ENCODE results near the gene DDX51.

DDX51 gene

DNA sequence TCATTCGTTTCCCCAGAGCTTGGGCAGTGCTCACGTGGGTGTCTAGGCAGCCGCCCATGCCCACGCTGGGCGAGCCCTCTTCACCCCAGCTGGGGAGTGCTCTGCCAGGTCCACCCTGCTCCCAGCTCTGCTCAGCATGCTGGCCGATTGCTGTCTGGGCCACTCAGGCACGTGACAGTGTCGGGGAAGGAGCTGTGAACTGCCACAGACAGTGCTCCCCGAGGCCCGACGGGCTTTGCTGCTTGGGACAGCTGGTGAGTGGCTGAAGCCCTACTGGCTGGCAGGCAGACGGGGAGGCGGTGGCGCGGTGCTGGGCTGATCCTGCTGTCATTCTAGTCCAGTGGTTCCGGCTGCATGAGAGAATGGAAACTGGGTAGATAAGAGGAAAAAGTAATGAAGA, 15.9 kb upstream of the DDX51 start:
- no peak for DNase-seq
- no peak overlapping the region for H3K4me3 ChIP-seq (ENCODE audit: insufficient read depth, low read depth, low read length, poor library complexity, severe bottlenecking)

DNA sequence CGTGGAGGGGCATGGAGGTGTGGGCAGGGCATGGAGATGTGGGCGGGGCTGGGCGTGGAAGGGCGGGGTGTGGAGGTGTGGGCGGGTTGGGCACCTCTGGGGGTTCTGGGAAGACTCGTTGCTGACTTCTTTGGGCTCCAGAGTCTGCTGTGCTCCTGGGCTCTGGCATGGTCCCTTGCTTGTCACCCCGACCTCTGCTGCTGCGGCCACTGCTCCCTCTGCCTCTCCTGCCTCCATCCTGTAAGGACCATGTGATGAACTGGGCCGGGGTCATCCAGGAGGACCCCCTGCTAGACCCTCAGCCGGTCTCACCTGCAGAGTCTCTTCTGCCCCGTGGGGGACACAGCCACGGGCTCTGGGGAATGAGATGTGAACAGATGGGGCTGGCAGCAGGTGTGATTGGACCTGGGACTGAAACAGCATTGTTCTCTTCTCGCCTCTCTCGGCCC, 15.5 kb upstream of the DDX51 start:
- no peaks in the 10 kb centered on the region for H3K27me3 ChIP-seq (replicated peaks; ENCODE audit: control insufficient read depth, insufficient read depth, low read length, poor library complexity, severe bottlenecking)
- no peak overlapping the region for H3K27ac ChIP-seq (ENCODE audit: insufficient read depth, low read length, poor library complexity, severe bottlenecking)
- no peaks in the 10 kb centered on the region for H3K9me3 ChIP-seq (ENCODE audit: control insufficient read depth, low read length)
- peaks cover 11% of the 10 kb centered on the region for H3K36me3 ChIP-seq (ENCODE audit: control insufficient read depth, insufficient read depth, low read length)
- no peak for DNase-seq
- no peak overlapping the region for H3K4me3 ChIP-seq (ENCODE audit: insufficient read depth, low read depth, low read length, poor library complexity, severe bottlenecking)
- peaks cover 17% of the 10 kb centered on the region for H3K4me1 ChIP-seq (ENCODE audit: control insufficient read depth, insufficient read depth, low read length, poor library complexity, severe bottlenecking)

More for the DNA sequence above, 15.9 kb upstream of the DDX51 start:
- Histone ChIP-seq H3K27me3 (replicated peaks; ENCODE audit: control insufficient read depth, insufficient read depth, low read length, poor library complexity, severe bottlenecking) (no peaks in the 10 kb centered on the region), H3K9me3 (ENCODE audit: control insufficient read depth, low read length) (no peaks in the 10 kb centered on the region), H3K4me1 (ENCODE audit: control insufficient read depth, insufficient read depth, low read length, poor library complexity, severe bottlenecking) (peaks cover 17% of the 10 kb centered on the region), H3K27ac (ENCODE audit: insufficient read depth, low read length, poor library complexity, severe bottlenecking) (no peak overlapping the region), H3K36me3 (ENCODE audit: control insufficient read depth, insufficient read depth, low read length) (peaks cover 11% of the 10 kb centered on the region)

DNA sequence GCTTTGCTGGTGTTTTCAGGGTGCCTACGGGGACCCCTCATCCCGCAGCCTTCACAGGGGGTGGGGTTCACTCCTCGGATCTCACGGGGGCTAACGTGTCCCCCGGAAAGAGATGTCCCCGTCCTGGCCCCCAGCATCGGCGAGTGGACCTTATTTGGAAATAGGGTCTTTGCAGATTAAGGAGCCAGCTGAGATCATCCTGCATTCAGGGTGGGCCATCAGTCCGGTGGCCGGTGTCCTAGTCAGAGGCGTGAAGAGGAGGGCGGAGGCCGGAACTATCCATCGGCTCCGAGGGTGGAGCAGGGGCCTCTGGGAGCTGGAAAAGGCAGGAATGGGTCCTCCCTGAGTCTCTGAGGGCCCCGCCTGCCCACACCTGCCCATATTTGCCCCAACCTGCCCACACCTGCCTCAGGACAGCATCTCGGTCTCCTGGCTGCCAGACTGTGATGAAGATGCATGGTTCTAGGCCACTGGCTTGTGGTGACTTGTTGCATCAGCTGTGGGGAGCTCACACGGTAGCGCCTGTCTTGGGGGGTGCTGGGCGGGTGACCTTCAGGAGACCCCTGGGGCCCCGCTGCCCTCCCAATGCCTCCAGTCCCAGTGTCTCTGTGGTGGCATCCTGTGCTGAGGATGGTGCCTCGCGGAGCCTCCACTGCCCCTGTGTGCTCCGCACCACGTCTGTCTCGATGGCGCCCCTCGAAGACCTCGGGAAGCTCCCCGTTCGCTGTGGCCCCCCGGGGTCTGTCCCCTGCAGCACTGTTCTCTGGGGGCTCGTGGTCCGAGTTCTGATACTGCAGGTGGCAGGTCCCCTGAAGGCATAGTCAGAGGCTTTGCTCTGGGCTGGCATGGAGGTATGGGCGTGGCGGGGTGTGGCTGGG, 14.8 kb upstream of the DDX51 start:
- no peaks in the 10 kb centered on the region for H3K27me3 ChIP-seq (replicated peaks; ENCODE audit: control insufficient read depth, insufficient read depth, low read length, poor library complexity, severe bottlenecking)
- DNase-seq, result no peak
- H3K9me3 ChIP-seq (ENCODE audit: control insufficient read depth, low read length), result no peaks in the 10 kb centered on the region
- H3K4me1 ChIP-seq (ENCODE audit: control insufficient read depth, insufficient read depth, low read length, poor library complexity, severe bottlenecking), result peaks cover 17% of the 10 kb centered on the region
- H3K4me3 ChIP-seq (ENCODE audit: insufficient read depth, low read depth, low read length, poor library complexity, severe bottlenecking), result no peak overlapping the region
- no peak overlapping the region for H3K27ac ChIP-seq (ENCODE audit: insufficient read depth, low read length, poor library complexity, severe bottlenecking)
- H3K36me3 ChIP-seq (ENCODE audit: control insufficient read depth, insufficient read depth, low read length), result peaks cover 11% of the 10 kb centered on the region

DNA sequence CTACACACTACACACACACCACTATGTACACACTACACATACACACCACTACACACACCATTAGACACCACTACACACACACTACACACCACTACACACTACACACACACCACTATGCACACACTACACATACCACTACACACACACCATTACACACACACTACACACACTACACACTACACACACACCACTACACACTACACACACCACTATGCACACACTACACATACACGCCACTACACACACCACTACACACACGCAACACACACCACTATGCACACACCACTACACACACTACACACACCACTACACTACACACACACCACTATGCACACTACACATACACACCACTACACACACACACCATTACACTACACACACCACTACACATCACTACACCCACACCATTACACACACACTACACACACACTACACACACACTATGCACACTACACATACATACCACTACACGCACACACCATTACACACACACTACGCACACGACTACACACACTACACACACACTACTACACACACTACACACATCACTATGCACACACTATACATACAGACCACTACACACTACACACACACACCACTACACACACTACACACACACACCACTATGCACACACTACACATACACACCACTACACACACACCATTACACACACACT, 13.8 kb upstream of the DDX51 start:
- Histone ChIP-seq H3K27me3 (replicated peaks; ENCODE audit: control insufficient read depth, insufficient read depth, low read length, poor library complexity, severe bottlenecking) (no peaks in the 10 kb centered on the region), H3K4me1 (ENCODE audit: control insufficient read depth, insufficient read depth, low read length, poor library complexity, severe bottlenecking) (peaks cover 7% of the 10 kb centered on the region), H3K36me3 (ENCODE audit: control insufficient read depth, insufficient read depth, low read length) (peaks cover 11% of the 10 kb centered on the region), H3K4me3 (ENCODE audit: insufficient read depth, low read depth, low read length, poor library complexity, severe bottlenecking) (no peak overlapping the region), H3K9me3 (ENCODE audit: control insufficient read depth, low read length) (no peaks in the 10 kb centered on the region), H3K27ac (ENCODE audit: insufficient read depth, low read length, poor library complexity, severe bottlenecking) (no peak overlapping the region)
- no peak for DNase-seq

DNA sequence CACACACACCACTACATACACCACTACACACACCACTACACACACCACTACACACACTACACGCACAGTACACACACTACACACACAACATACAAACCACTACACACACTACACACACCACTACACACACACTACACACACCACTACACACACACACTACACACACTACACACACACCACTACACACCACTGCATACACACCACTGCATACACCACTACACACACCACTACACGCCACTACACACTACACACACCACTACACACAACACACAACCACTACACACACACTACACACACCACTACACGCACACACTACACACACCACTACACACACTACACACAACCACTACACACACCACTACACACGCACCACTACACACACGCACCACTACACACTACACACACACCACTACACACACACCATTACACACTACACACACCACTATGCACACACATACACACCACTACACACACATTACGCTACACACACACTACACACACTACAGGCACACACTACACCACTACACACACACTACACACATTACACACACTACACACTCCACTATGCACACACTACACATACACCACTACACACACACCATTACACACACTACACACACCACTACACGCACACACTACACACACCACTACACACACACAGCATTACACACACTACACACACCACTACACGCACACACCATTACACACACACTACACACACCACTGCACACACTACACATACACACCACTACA, 12.6 kb upstream of the DDX51 start:
- Histone ChIP-seq H3K9me3 (ENCODE audit: control insufficient read depth, low read length) (no peaks in the 10 kb centered on the region), H3K4me1 (ENCODE audit: control insufficient read depth, insufficient read depth, low read length, poor library complexity, severe bottlenecking) (no peaks in the 10 kb centered on the region), H3K27me3 (replicated peaks; ENCODE audit: control insufficient read depth, insufficient read depth, low read length, poor library complexity, severe bottlenecking) (no peaks in the 10 kb centered on the region), H3K4me3 (ENCODE audit: insufficient read depth, low read depth, low read length, poor library complexity, severe bottlenecking) (no peak overlapping the region), H3K36me3 (ENCODE audit: control insufficient read depth, insufficient read depth, low read length) (peaks cover 22% of the 10 kb centered on the region), H3K27ac (ENCODE audit: insufficient read depth, low read length, poor library complexity, severe bottlenecking) (no peak overlapping the region)
- no peak for DNase-seq

DNA sequence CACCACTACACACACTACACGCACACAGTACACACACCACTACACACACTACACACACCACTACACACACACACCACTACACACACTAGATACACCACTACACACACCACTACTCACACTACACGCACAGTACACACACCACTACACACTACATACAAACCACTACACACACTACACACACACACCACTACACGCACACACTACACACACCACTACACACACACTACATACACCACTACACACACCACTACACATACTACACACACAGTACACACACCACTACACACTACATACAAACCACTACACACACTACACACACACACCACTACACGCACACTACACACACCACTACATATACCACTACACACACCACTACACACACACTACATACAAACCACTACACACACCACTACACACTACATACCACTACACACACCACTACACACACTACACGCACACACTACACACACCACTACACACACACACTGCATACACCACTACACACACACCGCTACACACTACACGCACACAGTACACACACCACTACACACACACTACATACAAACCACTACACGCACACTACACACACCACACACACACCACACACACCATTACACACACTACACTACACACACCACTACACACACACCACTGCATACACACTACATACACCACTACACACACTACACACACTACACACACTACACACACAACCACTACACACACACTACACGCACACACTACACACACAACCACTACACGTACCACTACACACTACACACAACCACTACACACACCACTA, 11.9 kb upstream of the DDX51 start:
- Histone ChIP-seq H3K27ac (ENCODE audit: insufficient read depth, low read length, poor library complexity, severe bottlenecking) (no peak overlapping the region), H3K4me1 (ENCODE audit: control insufficient read depth, insufficient read depth, low read length, poor library complexity, severe bottlenecking) (no peaks in the 10 kb centered on the region), H3K27me3 (replicated peaks; ENCODE audit: control insufficient read depth, insufficient read depth, low read length, poor library complexity, severe bottlenecking) (no peaks in the 10 kb centered on the region), H3K4me3 (ENCODE audit: insufficient read depth, low read depth, low read length, poor library complexity, severe bottlenecking) (no peak overlapping the region), H3K36me3 (ENCODE audit: control insufficient read depth, insufficient read depth, low read length) (peaks cover 29% of the 10 kb centered on the region), H3K9me3 (ENCODE audit: control insufficient read depth, low read length) (no peaks in the 10 kb centered on the region)
- DNase-seq, result no peak

DNA sequence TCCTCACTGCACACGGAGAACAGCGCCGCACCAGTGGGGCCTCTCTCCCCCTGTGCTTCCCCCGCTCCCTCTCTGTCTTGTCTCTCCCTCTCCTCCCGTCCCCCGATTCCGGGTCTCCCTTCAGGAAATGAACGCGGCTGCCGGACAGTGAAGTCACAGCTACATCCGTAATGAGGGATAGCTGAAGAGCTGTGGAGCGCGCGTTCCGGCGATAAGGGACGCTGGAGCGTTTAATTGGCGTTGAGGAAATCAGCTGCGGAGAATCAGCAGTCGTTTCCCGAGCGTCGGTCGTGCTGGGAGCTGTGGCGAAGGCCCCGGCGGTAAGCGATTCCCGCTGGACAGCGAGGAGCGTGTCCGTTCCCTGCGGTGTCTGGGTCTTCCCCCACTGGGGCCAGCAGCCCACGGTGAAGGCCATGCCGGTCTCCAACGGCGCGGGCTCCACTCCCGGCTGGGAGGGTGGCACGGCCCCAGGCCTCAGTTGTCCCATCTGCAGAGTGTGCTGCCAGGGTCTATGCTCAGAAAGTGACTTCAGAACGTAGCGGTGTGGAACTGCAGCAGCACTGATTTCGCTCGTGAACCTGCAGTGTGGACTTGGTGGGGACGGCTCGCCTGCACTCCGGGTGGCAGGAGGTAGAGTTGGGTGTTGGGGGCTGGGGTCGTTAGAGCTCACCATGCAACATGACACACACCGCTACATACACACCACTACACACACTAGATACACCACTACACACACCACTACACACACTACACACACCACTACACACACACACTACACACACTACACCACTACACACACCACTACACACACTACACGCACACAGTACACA, 11.0 kb upstream of the DDX51 start:
- Histone ChIP-seq H3K27ac (ENCODE audit: insufficient read depth, low read length, poor library complexity, severe bottlenecking) (no peak overlapping the region), H3K9me3 (ENCODE audit: control insufficient read depth, low read length) (no peaks in the 10 kb centered on the region), H3K36me3 (ENCODE audit: control insufficient read depth, insufficient read depth, low read length) (peaks cover 32% of the 10 kb centered on the region), H3K27me3 (replicated peaks; ENCODE audit: control insufficient read depth, insufficient read depth, low read length, poor library complexity, severe bottlenecking) (no peaks in the 10 kb centered on the region), H3K4me1 (ENCODE audit: control insufficient read depth, insufficient read depth, low read length, poor library complexity, severe bottlenecking) (no peaks in the 10 kb centered on the region), H3K4me3 (ENCODE audit: insufficient read depth, low read depth, low read length, poor library complexity, severe bottlenecking) (no peak overlapping the region)
- DNase-seq, result no peak

DNA sequence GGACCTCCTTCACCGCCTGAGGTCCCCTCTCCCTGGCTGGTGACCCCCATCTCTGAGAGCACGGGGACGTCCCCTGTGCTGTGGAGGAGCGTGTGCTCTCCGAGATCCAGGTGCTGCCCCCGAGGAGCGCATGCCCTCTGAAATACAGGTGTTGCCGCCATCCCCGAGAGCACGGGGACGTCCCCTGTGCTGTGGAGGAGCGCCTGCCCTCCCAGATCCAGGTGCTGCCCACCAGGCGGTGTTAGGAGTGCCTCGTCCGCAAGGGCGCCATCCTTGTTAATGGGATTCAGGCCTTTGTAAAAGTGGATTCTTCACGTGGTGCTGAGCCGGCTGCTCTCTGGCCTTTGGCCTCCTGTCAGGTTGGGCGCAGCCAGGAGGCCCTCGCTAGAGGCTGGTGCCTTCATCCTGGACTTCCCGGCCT, 10.2 kb upstream of the DDX51 start:
- no peaks in the 10 kb centered on the region for H3K27me3 ChIP-seq (replicated peaks; ENCODE audit: control insufficient read depth, insufficient read depth, low read length, poor library complexity, severe bottlenecking)

More for the DNA sequence above, 10.2 kb upstream of the DDX51 start:
- no peak overlapping the region for H3K4me3 ChIP-seq (ENCODE audit: insufficient read depth, low read depth, low read length, poor library complexity, severe bottlenecking)
- H3K27ac ChIP-seq (ENCODE audit: insufficient read depth, low read length, poor library complexity, severe bottlenecking), result no peak overlapping the region
- H3K36me3 ChIP-seq (ENCODE audit: control insufficient read depth, insufficient read depth, low read length), result peaks cover 32% of the 10 kb centered on the region
- no peaks in the 10 kb centered on the region for H3K4me1 ChIP-seq (ENCODE audit: control insufficient read depth, insufficient read depth, low read length, poor library complexity, severe bottlenecking)
- H3K9me3 ChIP-seq (ENCODE audit: control insufficient read depth, low read length), result no peaks in the 10 kb centered on the region
- DNase-seq, result no peak

All from effector memory CD4-positive, alpha-beta T cell (primary cell).